GM19452 (cell line): ENCODE measurements around the gene HOXB5.

Source experiments
- ATAC-seq: cut with Tn5 transposase; IDR thresholded peaks from one replicate; pipeline ENCODE4 v1.9.1; 2021; ENCODE audit not compliant: unreplicated experiment

HOXB5 gene

GRCh38 chr17:48605409-48605919 lies 11.9 kb upstream of the HOXB5 start:
- no peak for ATAC-seq

GRCh38 chr17:48604770-48605329 lies 11.3 kb upstream of the HOXB5 start, which contains the start of gene HOXB6:
Gene HOXB6, minus strand, starts transcription at chr17:48604986. Its CDS starts 6,836 bp downstream, at chr17:48598150.
- no peak for ATAC-seq

GRCh38 chr17:48603959-48604769 lies 10.6 kb upstream of the HOXB5 start:
- no peak for ATAC-seq

- no peak for ATAC-seq
Observed at GRCh38 chr17:48601539-48602425, 8.2 kb upstream of the HOXB5 start.

- ATAC-seq = no peak
Observed at GRCh38 chr17:48601207-48601538, 7.6 kb upstream of the HOXB5 start.

- no peak for ATAC-seq
Observed at GRCh38 chr17:48600244-48601098, 6.9 kb upstream of the HOXB5 start.

GRCh38 chr17:48599354-48599753 lies 5.8 kb upstream of the HOXB5 start:
- no peak for ATAC-seq

GRCh38 chr17:48598736-48599135 lies 5.2 kb upstream of the HOXB5 start:
- ATAC-seq = no peak

GRCh38 chr17:48597778-48598631 lies 4.4 kb upstream of the HOXB5 start:
- no peak for ATAC-seq

- no peak for ATAC-seq
Observed at GRCh38 chr17:48597528-48597777, 3.9 kb upstream of the HOXB5 start.

GRCh38 chr17:48596735-48597527 lies 3.4 kb upstream of the HOXB5 start:
- ATAC-seq = no peak

GRCh38 chr17:48596000-48596734 lies 2.6 kb upstream of the HOXB5 start:
- no peak for ATAC-seq

- ATAC-seq = no peak
Observed at GRCh38 chr17:48595278-48595999, 1.9 kb upstream of the HOXB5 start.

- no peak for ATAC-seq
Observed at GRCh38 chr17:48594538-48595277, 1.1 kb upstream of the HOXB5 start.

GRCh38 chr17:48593840-48594537 lies 410 bp upstream of the HOXB5 start:
- no peak for ATAC-seq

- ATAC-seq = no peak
Observed at GRCh38 chr17:48592577-48592976, 1.0 kb downstream of the HOXB5 start.
